ENCODE data around the gene GRM6. TPM values are rescaled to one million over a fixed set of nuclear protein-coding genes. Genes with fewer than 3 reads are reported as not detected.

The GRM6 gene
- polyA plus RNA-seq = not detected

DNA sequence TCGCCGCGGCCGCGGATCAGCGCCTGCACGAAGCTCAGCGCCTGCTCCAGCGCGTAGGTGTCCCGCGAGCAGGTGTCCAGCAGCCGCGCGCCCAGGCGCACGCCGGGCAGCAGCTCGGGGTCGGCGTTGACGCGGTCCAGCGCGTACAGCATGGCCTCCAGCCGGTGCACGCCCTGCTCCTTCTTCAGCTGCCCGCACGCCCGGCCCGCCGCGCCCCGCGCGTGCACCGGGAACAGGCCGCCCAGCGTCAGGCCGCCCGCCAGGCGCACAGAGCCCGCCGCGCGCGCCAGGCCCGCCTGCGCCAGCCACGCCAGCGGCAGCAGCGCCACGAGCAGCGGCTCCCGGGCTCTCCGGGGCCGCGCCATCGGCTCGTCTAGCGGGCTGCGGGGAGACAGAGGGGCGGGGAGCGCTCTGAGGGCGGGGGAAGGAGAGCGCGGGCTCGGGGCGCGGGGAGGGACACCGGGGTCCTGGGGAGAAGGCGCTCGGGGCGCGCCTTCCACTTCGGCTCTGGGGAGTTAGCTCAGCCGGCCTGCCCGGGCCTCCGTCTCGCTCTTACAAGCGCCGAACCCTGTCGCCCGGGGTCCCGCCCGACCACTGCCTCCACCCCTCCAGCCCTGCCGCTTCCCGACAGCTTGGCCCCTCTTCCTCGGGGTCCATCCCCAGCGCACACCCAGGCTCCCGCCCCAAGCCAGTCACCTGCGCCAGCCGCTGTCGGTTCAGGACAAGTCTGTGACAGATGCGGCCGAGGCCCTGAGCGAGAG, at the start of gene GRM6:
TSS of gene GRM6 (minus strand) at position 741 of the 761 bp plus-strand sequence. CDS start at position 365, 376 bp downstream.
- 4 to 5% methylated on average over 84 to 97 of the region's 97 CpGs for WGBS, 2 donors
- Histone ChIP-seq H3K4me3 (ENCODE audit: low read depth in 1 of 2, low read length in 2 of 2) (peak within 1 kb of the TSS in 1 of 2 donors; percentile 1), H3K27ac (ENCODE audit: low read depth in 2 of 2, low read length in 1 of 2) (no peak within 1 kb of the TSS), H3K27me3 (ENCODE audit: control insufficient read depth in 1 of 2, insufficient read depth in 2 of 2, low read length in 2 of 2) (peaks cover 4 to 5% of the 10 kb centered on the region in 2 donors), H3K9me3 (ENCODE audit: control insufficient read depth in 2 of 2, insufficient read depth in 1 of 2, low read depth in 1 of 2, low read length in 1 of 2) (peaks cover 2 to 18% of the 10 kb centered on the region in 2 donors), H3K36me3 (ENCODE audit: control insufficient read depth in 2 of 2, insufficient read depth in 2 of 2, low read length in 1 of 2) (no peaks in the 10 kb centered on the region), H3K4me1 (ENCODE audit: control insufficient read depth in 2 of 2, insufficient read depth in 2 of 2, low read length in 1 of 2) (peaks cover 0 to 4% of the 10 kb centered on the region in 2 donors)

GRCh38 chr5:179044765-179045164, 49.6 kb upstream of the GRM6 start:
- H3K4me1 ChIP-seq (ENCODE audit: control insufficient read depth in 2 of 2, insufficient read depth in 2 of 2, low read length in 1 of 2) = no peaks in the 10 kb centered on the region
- no peaks in the 10 kb centered on the region for H3K36me3 ChIP-seq (ENCODE audit: control insufficient read depth in 2 of 2, insufficient read depth in 2 of 2, low read length in 1 of 2)
- no peaks in the 10 kb centered on the region for H3K27me3 ChIP-seq (ENCODE audit: control insufficient read depth in 1 of 2, insufficient read depth in 2 of 2, low read length in 2 of 2)
- WGBS, 2 donors = 76 to 78% methylated on average over 2 of the region's 2 CpGs
- no peak overlapping the region for H3K27ac ChIP-seq (ENCODE audit: low read depth in 2 of 2, low read length in 1 of 2)
- no peak overlapping the region for H3K4me3 ChIP-seq (ENCODE audit: low read depth in 1 of 2, low read length in 2 of 2)
- H3K9me3 ChIP-seq (ENCODE audit: control insufficient read depth in 2 of 2, insufficient read depth in 1 of 2, low read depth in 1 of 2, low read length in 1 of 2) = peaks cover 0 to 4% of the 10 kb centered on the region in 2 donors

DNA sequence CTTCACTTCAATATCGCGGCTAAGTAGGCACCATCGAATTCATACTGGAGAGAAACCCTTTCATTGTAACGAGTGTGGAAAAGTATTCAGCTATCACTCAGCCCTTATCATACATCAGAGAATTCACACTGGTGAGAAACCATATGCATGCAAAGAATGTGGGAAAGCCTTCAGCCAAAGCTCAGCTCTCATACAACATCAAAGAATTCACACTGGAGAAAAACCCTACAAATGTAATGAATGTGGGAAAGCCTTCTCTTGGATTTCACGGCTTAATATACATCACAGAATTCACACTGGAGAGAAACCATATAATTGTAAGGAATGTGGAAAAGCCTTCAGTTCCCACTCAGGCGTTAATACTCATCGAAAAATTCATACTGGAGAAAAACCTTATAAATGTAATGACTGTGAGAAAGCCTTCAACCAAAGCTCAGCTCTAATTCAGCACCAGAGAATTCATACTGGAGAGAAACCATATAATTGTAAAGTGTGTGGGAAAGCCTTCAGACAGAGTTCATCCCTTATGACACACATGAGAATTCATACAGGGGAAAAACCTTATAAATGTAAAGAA, 38.0 kb upstream of the GRM6 start:
- 96 to 98% methylated on average over 7 of the region's 7 CpGs for WGBS, 2 donors
- Histone ChIP-seq H3K27ac (ENCODE audit: low read depth in 2 of 2, low read length in 1 of 2) (no peak overlapping the region), H3K4me1 (ENCODE audit: control insufficient read depth in 2 of 2, insufficient read depth in 2 of 2, low read length in 1 of 2) (no peaks in the 10 kb centered on the region), H3K9me3 (ENCODE audit: control insufficient read depth in 2 of 2, insufficient read depth in 1 of 2, low read depth in 1 of 2, low read length in 1 of 2) (peaks cover 11 to 23% of the 10 kb centered on the region in 2 donors), H3K27me3 (ENCODE audit: control insufficient read depth in 1 of 2, insufficient read depth in 2 of 2, low read length in 2 of 2) (no peaks in the 10 kb centered on the region), H3K4me3 (ENCODE audit: low read depth in 1 of 2, low read length in 2 of 2) (no peak overlapping the region), H3K36me3 (ENCODE audit: control insufficient read depth in 2 of 2, insufficient read depth in 2 of 2, low read length in 1 of 2) (peaks cover 16 to 21% of the 10 kb centered on the region in 2 donors)

DNA sequence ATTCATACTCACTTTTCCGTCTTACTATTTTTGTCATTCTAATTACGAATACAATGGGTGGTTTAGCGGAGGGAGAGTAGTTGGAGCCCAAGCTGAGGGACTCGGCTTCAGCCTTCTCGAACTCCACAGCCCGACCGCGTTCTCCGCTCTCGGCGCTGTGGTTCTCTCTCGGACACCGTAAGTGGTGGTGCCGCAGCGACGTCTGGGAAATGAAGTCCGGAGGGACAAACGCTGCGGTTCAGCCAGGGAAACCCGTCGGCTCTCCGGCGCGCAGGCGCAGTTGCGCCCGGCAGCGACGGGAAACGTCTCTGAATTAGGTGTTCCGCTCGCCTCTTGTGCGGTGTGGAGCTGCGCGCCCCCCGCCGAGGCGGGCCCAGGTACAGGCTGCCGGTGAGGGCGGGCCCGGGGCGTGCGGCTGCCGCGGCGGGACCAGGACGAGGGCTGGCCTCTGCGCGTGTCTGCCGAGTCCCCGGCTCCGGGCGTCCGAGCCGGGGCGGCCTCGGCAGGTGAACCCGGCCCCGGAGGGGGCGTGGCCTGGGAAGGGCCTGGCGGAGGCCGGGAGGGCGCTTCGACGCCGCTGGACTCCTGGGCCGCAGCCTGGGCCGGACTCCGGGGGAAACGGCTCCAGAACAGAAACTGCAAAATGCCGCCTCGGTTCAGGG, 28.5 kb upstream of the GRM6 start, which contains the start of gene ZNF879:
TSS of gene ZNF879 (plus strand) at position 277 of the 662 bp plus-strand sequence. CDS start 1,201 bp downstream, outside the sequence.
- Histone ChIP-seq H3K27me3 (ENCODE audit: control insufficient read depth in 1 of 2, insufficient read depth in 2 of 2, low read length in 2 of 2) (no peaks in the 10 kb centered on the region), H3K4me1 (ENCODE audit: control insufficient read depth in 2 of 2, insufficient read depth in 2 of 2, low read length in 1 of 2) (peaks cover 0 to 3% of the 10 kb centered on the region in 2 donors), H3K36me3 (ENCODE audit: control insufficient read depth in 2 of 2, insufficient read depth in 2 of 2, low read length in 1 of 2) (peaks cover 10 to 17% of the 10 kb centered on the region in 2 donors), H3K4me3 (ENCODE audit: low read depth in 1 of 2, low read length in 2 of 2) (peak within 1 kb of the TSS; percentile 61 to 76), H3K9me3 (ENCODE audit: control insufficient read depth in 2 of 2, insufficient read depth in 1 of 2, low read depth in 1 of 2, low read length in 1 of 2) (peaks cover 6 to 21% of the 10 kb centered on the region in 2 donors), H3K27ac (ENCODE audit: low read depth in 2 of 2, low read length in 1 of 2) (peak within 1 kb of the TSS; percentile 86 to 88)
- WGBS, 2 donors = 1% methylated on average over 58 to 72 of the region's 72 CpGs

DNA sequence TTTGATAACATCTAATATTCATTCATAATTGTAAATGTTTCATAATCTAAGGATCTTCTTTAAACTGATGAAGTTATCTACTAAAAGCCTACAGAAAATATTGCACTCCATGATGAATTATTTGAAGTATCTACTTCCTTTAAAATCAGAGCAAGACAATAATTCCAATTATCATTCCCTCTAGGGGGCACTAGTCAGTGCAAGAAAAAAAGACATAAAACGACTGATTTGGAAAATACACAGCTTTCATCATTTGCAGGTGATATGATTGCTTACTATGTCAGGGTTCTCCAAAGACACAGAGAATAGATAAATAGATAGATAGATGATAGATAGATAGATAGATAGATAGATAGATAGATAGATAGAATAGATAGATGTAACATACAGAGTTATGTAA, 13.5 kb upstream of the GRM6 start:
- Histone ChIP-seq H3K27ac (ENCODE audit: low read depth in 2 of 2, low read length in 1 of 2) (no peak overlapping the region), H3K27me3 (ENCODE audit: control insufficient read depth in 1 of 2, insufficient read depth in 2 of 2, low read length in 2 of 2) (no peaks in the 10 kb centered on the region), H3K36me3 (ENCODE audit: control insufficient read depth in 2 of 2, insufficient read depth in 2 of 2, low read length in 1 of 2) (no peaks in the 10 kb centered on the region), H3K4me1 (ENCODE audit: control insufficient read depth in 2 of 2, insufficient read depth in 2 of 2, low read length in 1 of 2) (peaks cover 0 to 2% of the 10 kb centered on the region in 2 donors), H3K4me3 (ENCODE audit: low read depth in 1 of 2, low read length in 2 of 2) (no peak overlapping the region), H3K9me3 (ENCODE audit: control insufficient read depth in 2 of 2, insufficient read depth in 1 of 2, low read depth in 1 of 2, low read length in 1 of 2) (peaks cover 0 to 2% of the 10 kb centered on the region in 2 donors)
- 20 to 22% methylated on average over 1 of the region's 1 CpG for WGBS, 2 donors

GRCh38 chr5:179006564-179006963, 11.4 kb upstream of the GRM6 start:
- H3K9me3 ChIP-seq (ENCODE audit: control insufficient read depth in 2 of 2, insufficient read depth in 1 of 2, low read depth in 1 of 2, low read length in 1 of 2) = peaks cover 0 to 2% of the 10 kb centered on the region in 2 donors
- H3K27ac ChIP-seq (ENCODE audit: low read depth in 2 of 2, low read length in 1 of 2) = no peak overlapping the region
- H3K4me1 ChIP-seq (ENCODE audit: control insufficient read depth in 2 of 2, insufficient read depth in 2 of 2, low read length in 1 of 2) = peaks cover 0 to 2% of the 10 kb centered on the region in 2 donors
- H3K36me3 ChIP-seq (ENCODE audit: control insufficient read depth in 2 of 2, insufficient read depth in 2 of 2, low read length in 1 of 2) = no peaks in the 10 kb centered on the region
- no peak overlapping the region for H3K4me3 ChIP-seq (ENCODE audit: low read depth in 1 of 2, low read length in 2 of 2)
- WGBS, 2 donors = 86 to 89% methylated on average over 2 of the region's 2 CpGs
- H3K27me3 ChIP-seq (ENCODE audit: control insufficient read depth in 1 of 2, insufficient read depth in 2 of 2, low read length in 2 of 2) = no peaks in the 10 kb centered on the region

GRCh38 chr5:178998441-178998840, 3.3 kb upstream of the GRM6 start:
- H3K27me3 ChIP-seq (ENCODE audit: control insufficient read depth in 1 of 2, insufficient read depth in 2 of 2, low read length in 2 of 2) = peaks cover 0 to 5% of the 10 kb centered on the region in 2 donors
- H3K27ac ChIP-seq (ENCODE audit: low read depth in 2 of 2, low read length in 1 of 2) = no peak overlapping the region
- no peak overlapping the region for H3K4me3 ChIP-seq (ENCODE audit: low read depth in 1 of 2, low read length in 2 of 2)
- peaks cover 0 to 4% of the 10 kb centered on the region in 2 donors for H3K4me1 ChIP-seq (ENCODE audit: control insufficient read depth in 2 of 2, insufficient read depth in 2 of 2, low read length in 1 of 2)
- peaks cover 2 to 11% of the 10 kb centered on the region in 2 donors for H3K9me3 ChIP-seq (ENCODE audit: control insufficient read depth in 2 of 2, insufficient read depth in 1 of 2, low read depth in 1 of 2, low read length in 1 of 2)
- WGBS, 2 donors = 93 to 95% methylated on average over 13 of the region's 13 CpGs
- no peaks in the 10 kb centered on the region for H3K36me3 ChIP-seq (ENCODE audit: control insufficient read depth in 2 of 2, insufficient read depth in 2 of 2, low read length in 1 of 2)

DNA sequence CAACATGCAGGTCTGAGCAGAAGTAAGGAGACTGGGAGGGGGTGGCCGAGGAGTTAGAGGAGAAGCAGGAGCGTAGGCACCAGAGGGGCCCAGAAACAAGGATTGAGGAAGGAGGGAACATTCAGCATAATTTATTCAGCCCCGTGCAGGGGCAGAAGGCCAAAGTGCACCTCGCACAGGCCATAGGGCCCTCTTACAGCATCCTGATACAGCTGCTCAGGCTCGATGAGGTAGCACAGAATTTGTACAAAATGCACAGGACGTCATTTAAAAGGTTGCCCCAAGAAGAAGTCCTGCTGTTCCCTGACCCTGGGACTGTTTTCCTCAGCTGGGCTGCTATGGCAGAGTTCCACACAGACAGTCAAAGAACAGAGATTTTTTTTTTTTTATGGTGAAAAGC, 2.1 kb upstream of the GRM6 start:
- WGBS, 2 donors = 72% methylated on average over 6 of the region's 6 CpGs
- Histone ChIP-seq H3K4me3 (ENCODE audit: low read depth in 1 of 2, low read length in 2 of 2) (no peak overlapping the region), H3K27ac (ENCODE audit: low read depth in 2 of 2, low read length in 1 of 2) (no peak overlapping the region), H3K27me3 (ENCODE audit: control insufficient read depth in 1 of 2, insufficient read depth in 2 of 2, low read length in 2 of 2) (peaks cover 4 to 5% of the 10 kb centered on the region in 2 donors), H3K9me3 (ENCODE audit: control insufficient read depth in 2 of 2, insufficient read depth in 1 of 2, low read depth in 1 of 2, low read length in 1 of 2) (peaks cover 2 to 11% of the 10 kb centered on the region in 2 donors), H3K36me3 (ENCODE audit: control insufficient read depth in 2 of 2, insufficient read depth in 2 of 2, low read length in 1 of 2) (no peaks in the 10 kb centered on the region), H3K4me1 (ENCODE audit: control insufficient read depth in 2 of 2, insufficient read depth in 2 of 2, low read length in 1 of 2) (peaks cover 0 to 4% of the 10 kb centered on the region in 2 donors)

DNA sequence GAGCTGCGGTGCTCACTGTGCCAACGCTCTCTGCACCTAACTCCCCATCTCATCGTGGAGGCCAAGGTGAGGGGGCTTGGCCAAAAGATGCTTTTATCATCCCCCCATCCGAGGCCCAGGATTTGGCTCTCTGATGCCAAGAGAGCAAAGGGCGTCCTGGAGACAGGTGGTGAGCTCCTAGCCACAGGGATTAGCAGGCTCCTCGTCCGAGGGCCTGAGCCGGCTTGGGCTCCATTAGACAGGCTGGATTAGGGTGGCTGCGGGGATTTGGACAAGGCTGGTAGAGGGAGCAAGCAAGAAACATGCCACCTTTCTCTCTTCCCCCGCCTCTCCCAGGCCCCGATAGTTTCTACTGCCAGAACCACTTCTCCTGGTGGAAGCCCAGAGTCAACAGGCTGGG, 1.0 kb upstream of the GRM6 start:
- Histone ChIP-seq H3K9me3 (ENCODE audit: control insufficient read depth in 2 of 2, insufficient read depth in 1 of 2, low read depth in 1 of 2, low read length in 1 of 2) (peaks cover 2 to 11% of the 10 kb centered on the region in 2 donors), H3K36me3 (ENCODE audit: control insufficient read depth in 2 of 2, insufficient read depth in 2 of 2, low read length in 1 of 2) (no peaks in the 10 kb centered on the region), H3K27me3 (ENCODE audit: control insufficient read depth in 1 of 2, insufficient read depth in 2 of 2, low read length in 2 of 2) (peaks cover 4 to 5% of the 10 kb centered on the region in 2 donors), H3K4me1 (ENCODE audit: control insufficient read depth in 2 of 2, insufficient read depth in 2 of 2, low read length in 1 of 2) (peaks cover 0 to 4% of the 10 kb centered on the region in 2 donors), H3K4me3 (ENCODE audit: low read depth in 1 of 2, low read length in 2 of 2) (no peak overlapping the region), H3K27ac (ENCODE audit: low read depth in 2 of 2, low read length in 1 of 2) (no peak overlapping the region)
- WGBS, 2 donors = 60 to 61% methylated on average over 11 of the region's 11 CpGs

Measured in esophagus (tissue), 2 donors.